Panc1 (cell line): ENCODE results near the gene TBX1.

ENCODE experiments used
- CTCF ChIP-seq: fragments of 450-650 bp; IDR thresholded peaks from 2 replicates; pipeline ENCODE4 v1.5.1; 2017; ENCODE audit warnings: mild to moderate bottlenecking
- POLR2AphosphoS5 ChIP-seq: IDR thresholded peaks from 2 replicates; pipeline ENCODE4 v1.6.1; 2012; ENCODE audit warnings: mild to moderate bottlenecking, low read depth, low read length, moderate library complexity
- SIN3A ChIP-seq: IDR thresholded peaks from 2 replicates; pipeline ENCODE4 v1.6.1; 2012; ENCODE audit warnings: low read depth, mild to moderate bottlenecking, low read length, moderate library complexity, borderline replicate concordance; ENCODE audit not compliant: insufficient read depth
- TCF7L2 ChIP-seq: IDR thresholded peaks from 2 replicates; pipeline ENCODE4 v1.6.1; 2011; ENCODE audit warnings: mild to moderate bottlenecking, low read depth, low read length, inconsistent platforms
- TF ChIP-seq, protein P1 (sequence below), 2 experiments: IDR thresholded peaks; 2 replicates each; pipeline ENCODE4 v1.6.1; 2011 to 2012; ENCODE audit warnings: low read depth in 2 of 2, control low read depth in 1 of 2, low read length in 1 of 2, mild to moderate bottlenecking in 1 of 2, moderate library complexity in 1 of 2; ENCODE audit not compliant: insufficient read depth in 1 of 2

DNA sequence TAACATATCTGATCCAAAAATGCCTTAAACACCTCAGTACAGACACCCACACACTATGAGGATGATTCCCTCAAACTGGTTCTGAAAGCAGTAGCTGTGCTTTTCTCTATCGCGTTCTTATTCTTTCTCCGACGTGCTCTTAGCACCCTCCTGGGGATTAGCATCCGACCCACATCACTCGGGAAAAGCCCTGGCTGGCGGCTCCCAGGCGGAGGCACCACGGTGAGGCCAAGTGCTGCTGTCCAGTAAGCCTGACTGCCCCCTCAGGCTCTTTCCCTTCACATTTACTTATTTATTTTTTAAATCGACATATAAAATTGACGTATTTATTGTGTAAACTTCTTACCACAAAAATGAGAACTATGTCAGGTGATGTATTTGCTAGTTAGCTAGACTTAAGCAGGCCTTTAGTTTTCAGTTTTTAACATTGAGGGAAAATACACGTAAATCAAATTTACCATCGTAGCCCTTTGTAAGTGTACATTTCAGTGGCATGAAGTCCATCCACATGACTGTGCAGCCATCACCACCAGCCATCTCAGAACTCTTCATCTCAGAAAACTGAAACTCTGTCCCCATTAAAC lies 19.2 kb downstream of the TBX1 start:
- TF ChIP-seq CTCF, result no peak
- TF ChIP-seq TCF7L2, result no peak
- TF ChIP-seq, protein P1, sequence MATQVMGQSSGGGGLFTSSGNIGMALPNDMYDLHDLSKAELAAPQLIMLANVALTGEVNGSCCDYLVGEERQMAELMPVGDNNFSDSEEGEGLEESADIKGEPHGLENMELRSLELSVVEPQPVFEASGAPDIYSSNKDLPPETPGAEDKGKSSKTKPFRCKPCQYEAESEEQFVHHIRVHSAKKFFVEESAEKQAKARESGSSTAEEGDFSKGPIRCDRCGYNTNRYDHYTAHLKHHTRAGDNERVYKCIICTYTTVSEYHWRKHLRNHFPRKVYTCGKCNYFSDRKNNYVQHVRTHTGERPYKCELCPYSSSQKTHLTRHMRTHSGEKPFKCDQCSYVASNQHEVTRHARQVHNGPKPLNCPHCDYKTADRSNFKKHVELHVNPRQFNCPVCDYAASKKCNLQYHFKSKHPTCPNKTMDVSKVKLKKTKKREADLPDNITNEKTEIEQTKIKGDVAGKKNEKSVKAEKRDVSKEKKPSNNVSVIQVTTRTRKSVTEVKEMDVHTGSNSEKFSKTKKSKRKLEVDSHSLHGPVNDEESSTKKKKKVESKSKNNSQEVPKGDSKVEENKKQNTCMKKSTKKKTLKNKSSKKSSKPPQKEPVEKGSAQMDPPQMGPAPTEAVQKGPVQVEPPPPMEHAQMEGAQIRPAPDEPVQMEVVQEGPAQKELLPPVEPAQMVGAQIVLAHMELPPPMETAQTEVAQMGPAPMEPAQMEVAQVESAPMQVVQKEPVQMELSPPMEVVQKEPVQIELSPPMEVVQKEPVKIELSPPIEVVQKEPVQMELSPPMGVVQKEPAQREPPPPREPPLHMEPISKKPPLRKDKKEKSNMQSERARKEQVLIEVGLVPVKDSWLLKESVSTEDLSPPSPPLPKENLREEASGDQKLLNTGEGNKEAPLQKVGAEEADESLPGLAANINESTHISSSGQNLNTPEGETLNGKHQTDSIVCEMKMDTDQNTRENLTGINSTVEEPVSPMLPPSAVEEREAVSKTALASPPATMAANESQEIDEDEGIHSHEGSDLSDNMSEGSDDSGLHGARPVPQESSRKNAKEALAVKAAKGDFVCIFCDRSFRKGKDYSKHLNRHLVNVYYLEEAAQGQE (IDR thresholded peaks at IDR 0.05; ENCODE audit: insufficient read depth in 1 of 2, low read depth in 2 of 2, low read length in 1 of 2), result no peak
- TF ChIP-seq POLR2AphosphoS5, result no peak
- TF ChIP-seq SIN3A, result no peak
